T-helper 1 cell treated with Interleukin-12 subunit alpha and Interleukin-12 subunit beta and Interleukin-4 antibody, amounts not matched to agents 30 μg/mL and 1 μg/mL, for 36 hours (primary cell): ENCODE results near the gene LRPAP1.
"Not testable (repeated sequence)": the region's sequence is repeated elsewhere in the genome, so short reads cannot be mapped to it uniquely, and the experiment has no call there.

Experiments
- H3K27ac Mint-ChIP-seq: one replicate; pipeline ENCODE4 v1.8.0; 2021; ENCODE audit warnings: mild to moderate bottlenecking, mixed read lengths
- H3K27me3 Mint-ChIP-seq: one replicate; pipeline ENCODE4 v1.8.0; 2021; ENCODE audit warnings: low read depth, mixed read lengths
- H3K36me3 Mint-ChIP-seq: one replicate; pipeline ENCODE4 v1.8.0; 2021; ENCODE audit warnings: low read depth, mixed read lengths
- H3K4me1 Mint-ChIP-seq: one replicate; pipeline ENCODE4 v1.8.0; 2021; ENCODE audit warnings: low read depth, mixed read lengths
- H3K4me3 Mint-ChIP-seq: one replicate; pipeline ENCODE4 v1.8.0; 2021; ENCODE audit warnings: mild to moderate bottlenecking, moderate library complexity, mixed read lengths
- H3K9me3 Mint-ChIP-seq: one replicate; pipeline ENCODE4 v1.8.0; 2021; ENCODE audit warnings: mixed read lengths

LRPAP1 gene

GRCh38 chr4:3570923-3571322 lies 38.7 kb upstream of the LRPAP1 start:
- not testable (repeated sequence) for H3K27me3 Mint-ChIP-seq, H3K4me1 Mint-ChIP-seq, H3K27ac Mint-ChIP-seq, H3K4me3 Mint-ChIP-seq, H3K36me3 Mint-ChIP-seq, H3K9me3 Mint-ChIP-seq

- H3K4me1 Mint-ChIP-seq, H3K36me3 Mint-ChIP-seq, H3K27ac Mint-ChIP-seq, H3K4me3 Mint-ChIP-seq, H3K27me3 Mint-ChIP-seq, H3K9me3 Mint-ChIP-seq: not testable (repeated sequence)
Measured at GRCh38 chr4:3569611-3570010, 37.4 kb upstream of the LRPAP1 start.

- H3K27ac Mint-ChIP-seq, H3K4me1 Mint-ChIP-seq, H3K36me3 Mint-ChIP-seq, H3K9me3 Mint-ChIP-seq, H3K4me3 Mint-ChIP-seq, H3K27me3 Mint-ChIP-seq: not testable (repeated sequence)
Measured at GRCh38 chr4:3566701-3567100, 34.5 kb upstream of the LRPAP1 start.

- not testable (repeated sequence) for H3K4me3 Mint-ChIP-seq, H3K9me3 Mint-ChIP-seq, H3K27ac Mint-ChIP-seq, H3K36me3 Mint-ChIP-seq, H3K4me1 Mint-ChIP-seq, H3K27me3 Mint-ChIP-seq
Measured at GRCh38 chr4:3566301-3566700, 34.1 kb upstream of the LRPAP1 start.

- H3K4me1 Mint-ChIP-seq, H3K4me3 Mint-ChIP-seq, H3K27ac Mint-ChIP-seq, H3K36me3 Mint-ChIP-seq, H3K27me3 Mint-ChIP-seq, H3K9me3 Mint-ChIP-seq: not testable (repeated sequence)
Measured at GRCh38 chr4:3564948-3565347, 32.7 kb upstream of the LRPAP1 start.

- H3K27me3 Mint-ChIP-seq, result no peaks in the 10 kb centered on the region
- no peak overlapping the region for H3K4me3 Mint-ChIP-seq
- no peaks in the 10 kb centered on the region for H3K4me1 Mint-ChIP-seq
- no peak overlapping the region for H3K27ac Mint-ChIP-seq
- H3K36me3 Mint-ChIP-seq, result no peaks in the 10 kb centered on the region
- no peaks in the 10 kb centered on the region for H3K9me3 Mint-ChIP-seq
Measured at GRCh38 chr4:3563403-3563802, 31.2 kb upstream of the LRPAP1 start.

- H3K9me3 Mint-ChIP-seq, H3K4me3 Mint-ChIP-seq, H3K4me1 Mint-ChIP-seq, H3K27ac Mint-ChIP-seq, H3K36me3 Mint-ChIP-seq, H3K27me3 Mint-ChIP-seq: not testable (repeated sequence)
Measured at GRCh38 chr4:3562127-3562526, 29.9 kb upstream of the LRPAP1 start.

GRCh38 chr4:3560465-3560864 lies 28.2 kb upstream of the LRPAP1 start:
- H3K36me3 Mint-ChIP-seq, H3K27ac Mint-ChIP-seq, H3K4me3 Mint-ChIP-seq, H3K4me1 Mint-ChIP-seq, H3K27me3 Mint-ChIP-seq, H3K9me3 Mint-ChIP-seq: not testable (repeated sequence)

- not testable (repeated sequence) for H3K9me3 Mint-ChIP-seq, H3K4me3 Mint-ChIP-seq, H3K27ac Mint-ChIP-seq, H3K27me3 Mint-ChIP-seq, H3K36me3 Mint-ChIP-seq, H3K4me1 Mint-ChIP-seq
Measured at GRCh38 chr4:3559381-3560290, 27.4 kb upstream of the LRPAP1 start.

- H3K4me1 Mint-ChIP-seq, H3K36me3 Mint-ChIP-seq, H3K4me3 Mint-ChIP-seq, H3K9me3 Mint-ChIP-seq, H3K27ac Mint-ChIP-seq, H3K27me3 Mint-ChIP-seq: not testable (repeated sequence)
Measured at GRCh38 chr4:3558514-3558836, 26.3 kb upstream of the LRPAP1 start.

GRCh38 chr4:3557676-3558513 lies 25.7 kb upstream of the LRPAP1 start:
- H3K4me1 Mint-ChIP-seq, H3K9me3 Mint-ChIP-seq, H3K27ac Mint-ChIP-seq, H3K27me3 Mint-ChIP-seq, H3K4me3 Mint-ChIP-seq, H3K36me3 Mint-ChIP-seq: not testable (repeated sequence)

- H3K4me1 Mint-ChIP-seq, result not testable (repeated sequence)
Measured at GRCh38 chr4:3557088-3557492, 24.9 kb upstream of the LRPAP1 start.

GRCh38 chr4:3556244-3556867 lies 24.1 kb upstream of the LRPAP1 start:
- not testable (repeated sequence) for H3K4me3 Mint-ChIP-seq, H3K27ac Mint-ChIP-seq, H3K4me1 Mint-ChIP-seq, H3K27me3 Mint-ChIP-seq, H3K36me3 Mint-ChIP-seq, H3K9me3 Mint-ChIP-seq

More at GRCh38 chr4:3557088-3557492, 24.9 kb upstream of the LRPAP1 start:
- H3K36me3 Mint-ChIP-seq, H3K9me3 Mint-ChIP-seq, H3K4me3 Mint-ChIP-seq, H3K27me3 Mint-ChIP-seq, H3K27ac Mint-ChIP-seq: not testable (repeated sequence)

GRCh38 chr4:3555459-3556070 lies 23.3 kb upstream of the LRPAP1 start:
- H3K4me3 Mint-ChIP-seq, H3K27me3 Mint-ChIP-seq, H3K9me3 Mint-ChIP-seq, H3K4me1 Mint-ChIP-seq, H3K27ac Mint-ChIP-seq, H3K36me3 Mint-ChIP-seq: not testable (repeated sequence)

- not testable (repeated sequence) for H3K27me3 Mint-ChIP-seq, H3K27ac Mint-ChIP-seq, H3K36me3 Mint-ChIP-seq, H3K4me1 Mint-ChIP-seq, H3K4me3 Mint-ChIP-seq, H3K9me3 Mint-ChIP-seq
Measured at GRCh38 chr4:3551366-3551765, 19.1 kb upstream of the LRPAP1 start.
